IgD-negative memory B cell (primary cell): Measurements from ENCODE around the gene IL26. TPM values are rescaled to one million over a fixed set of nuclear protein-coding genes. Genes with fewer than 3 reads are reported as not detected.
A peak's percentile ranks its signal among the peaks of the same experiment; 100 is the strongest.
"Not testable (repeated sequence)": the region's sequence is repeated elsewhere in the genome, so short reads cannot be mapped to it uniquely, and the experiment has no call there.

ENCODE experiments used
- H3K27ac Mint-ChIP-seq, 3 donors: one replicate each; pipeline ENCODE4 v1.8.0; 2020 to 2022; ENCODE audit warnings: mild to moderate bottlenecking in 3 of 3, mixed read lengths in 3 of 3, moderate library complexity in 1 of 3
- H3K27me3 Mint-ChIP-seq: one replicate; pipeline ENCODE4 v1.8.0; 2021; ENCODE audit warnings: mixed read lengths
- H3K36me3 Mint-ChIP-seq: one replicate; pipeline ENCODE4 v1.8.0; 2020; ENCODE audit warnings: mild to moderate bottlenecking, mixed read lengths
- H3K4me1 Mint-ChIP-seq, 3 donors: one replicate each; pipeline ENCODE4 v1.8.0; 2020 to 2022; ENCODE audit warnings: mixed read lengths in 3 of 3, mild to moderate bottlenecking in 1 of 3
- H3K4me3 Mint-ChIP-seq, 4 donors: one replicate each; pipeline ENCODE4 v1.8.0; 2020 to 2022; ENCODE audit warnings: mild to moderate bottlenecking in 4 of 4, mixed read lengths in 4 of 4, moderate library complexity in 3 of 4
- H3K9me3 Mint-ChIP-seq, 3 donors: one replicate each; pipeline ENCODE4 v1.8.0; 2020 to 2021; ENCODE audit warnings: mixed read lengths in 3 of 3, mild to moderate bottlenecking in 1 of 3
- polyA plus RNA-seq: library from polyadenylated mRNA; unstranded; fragments of 300-500 nt; fragmentation: Illumina TruSeq; gene quantifications from one replicate; pipeline ENCODE4 v1.2.3, GENCODE V29; 2021

IL26 gene
- polyA plus RNA-seq, 1 donor from 2014 or later: not detected

GRCh38 chr12:68198507-68199086 is 27.0 kb downstream of the IL26 start:
- Mint-ChIP-seq H3K36me3 (peaks cover 5% of the 10 kb centered on the region), H3K27me3 (no peaks in the 10 kb centered on the region), H3K4me3 (no peak overlapping the region), H3K9me3 (peaks cover 0 to 2% (median 0%) of the 10 kb centered on the region in 3 donors), H3K4me1 (no peaks in the 10 kb centered on the region), H3K27ac (no peak overlapping the region)

- no peak overlapping the region for H3K4me3 Mint-ChIP-seq
- H3K27me3 Mint-ChIP-seq: peaks cover 19% of the 10 kb centered on the region
- peaks cover 0 to 2% (median 0%) of the 10 kb centered on the region in 3 donors for H3K9me3 Mint-ChIP-seq
- H3K27ac Mint-ChIP-seq: no peak overlapping the region
- H3K4me1 Mint-ChIP-seq: no peaks in the 10 kb centered on the region
- H3K36me3 Mint-ChIP-seq: peaks cover 6% of the 10 kb centered on the region
Measured at GRCh38 chr12:68190301-68190700, 35.3 kb downstream of the IL26 start.

GRCh38 chr12:68189821-68190242 is 35.8 kb downstream of the IL26 start:
- Mint-ChIP-seq H3K27me3 (peaks cover 19% of the 10 kb centered on the region), H3K9me3 (peaks cover 0 to 2% (median 0%) of the 10 kb centered on the region in 3 donors), H3K4me3 (no peak overlapping the region), H3K27ac (no peak overlapping the region), H3K36me3 (peaks cover 6% of the 10 kb centered on the region), H3K4me1 (no peaks in the 10 kb centered on the region)

- no peak overlapping the region for H3K4me3 Mint-ChIP-seq
- H3K36me3 Mint-ChIP-seq: peaks cover 5% of the 10 kb centered on the region
- H3K9me3 Mint-ChIP-seq: no peaks in the 10 kb centered on the region
- no peak overlapping the region for H3K27ac Mint-ChIP-seq
- peaks cover 18% of the 10 kb centered on the region for H3K27me3 Mint-ChIP-seq
- peaks cover 6 to 10% (median 7%) of the 10 kb centered on the region in 3 donors for H3K4me1 Mint-ChIP-seq
Measured at GRCh38 chr12:68185598-68185997, 40.0 kb downstream of the IL26 start.

GRCh38 chr12:68180792-68181744 is 44.5 kb downstream of the IL26 start:
- H3K4me1 Mint-ChIP-seq: peaks cover 10 to 17% (median 11%) of the 10 kb centered on the region in 3 donors
- H3K27me3 Mint-ChIP-seq: peaks cover 9% of the 10 kb centered on the region
- H3K27ac Mint-ChIP-seq: peak overlapping the region in 2 of 3 donors; percentile 4
- peaks cover 4% of the 10 kb centered on the region for H3K36me3 Mint-ChIP-seq
- no peaks in the 10 kb centered on the region for H3K9me3 Mint-ChIP-seq
- peak overlapping the region in 2 of 4 donors; percentile 33 to 63 for H3K4me3 Mint-ChIP-seq

GRCh38 chr12:68178774-68179439 is 46.7 kb downstream of the IL26 start:
- Mint-ChIP-seq H3K36me3 (peaks cover 2% of the 10 kb centered on the region), H3K27ac (no peak overlapping the region), H3K27me3 (peaks cover under 1% of the 10 kb centered on the region), H3K9me3 (peaks cover 0 to 2% (median 0%) of the 10 kb centered on the region in 3 donors), H3K4me1 (peaks cover 24 to 34% (median 25%) of the 10 kb centered on the region in 3 donors), H3K4me3 (no peak overlapping the region)

GRCh38 chr12:68178184-68178583 is 47.4 kb downstream of the IL26 start:
- Mint-ChIP-seq H3K27me3 (no peaks in the 10 kb centered on the region), H3K9me3 (peaks cover 0 to 2% (median 0%) of the 10 kb centered on the region in 3 donors), H3K4me1 (peaks cover 24 to 34% (median 25%) of the 10 kb centered on the region in 3 donors), H3K36me3 (peaks cover 2% of the 10 kb centered on the region), H3K4me3 (no peak overlapping the region), H3K27ac (no peak overlapping the region)

- peak overlapping the region in 1 of 3 donors; percentile 63 for H3K27ac Mint-ChIP-seq
- peaks cover 0 to 2% (median 0%) of the 10 kb centered on the region in 3 donors for H3K9me3 Mint-ChIP-seq
- H3K4me1 Mint-ChIP-seq: peaks cover 24 to 34% (median 25%) of the 10 kb centered on the region in 3 donors
- H3K4me3 Mint-ChIP-seq: no peak overlapping the region
- H3K27me3 Mint-ChIP-seq: no peaks in the 10 kb centered on the region
- H3K36me3 Mint-ChIP-seq: peaks cover 2% of the 10 kb centered on the region
Measured at GRCh38 chr12:68177562-68177961, 48.0 kb downstream of the IL26 start.

GRCh38 chr12:68176257-68176656 is 49.4 kb downstream of the IL26 start:
- H3K9me3 Mint-ChIP-seq: peaks cover 0 to 2% (median 0%) of the 10 kb centered on the region in 3 donors
- H3K27ac Mint-ChIP-seq: peak overlapping the region; percentile 80 to 94 (median 84)
- no peaks in the 10 kb centered on the region for H3K27me3 Mint-ChIP-seq
- H3K4me3 Mint-ChIP-seq: peak overlapping the region; percentile 68 to 88 (median 83)
- H3K36me3 Mint-ChIP-seq: peaks cover 2% of the 10 kb centered on the region
- peaks cover 24 to 29% (median 25%) of the 10 kb centered on the region in 3 donors for H3K4me1 Mint-ChIP-seq

- H3K9me3 Mint-ChIP-seq: peaks cover 0 to 2% (median 0%) of the 10 kb centered on the region in 3 donors
- no peaks in the 10 kb centered on the region for H3K27me3 Mint-ChIP-seq
- peaks cover 17 to 24% (median 19%) of the 10 kb centered on the region in 3 donors for H3K4me1 Mint-ChIP-seq
- no peaks in the 10 kb centered on the region for H3K36me3 Mint-ChIP-seq
- H3K4me3 Mint-ChIP-seq: peak overlapping the region; percentile 68 to 88 (median 83)
- H3K27ac Mint-ChIP-seq: peak overlapping the region; percentile 80 to 94 (median 84)
Measured at GRCh38 chr12:68175557-68176061, 50.0 kb downstream of the IL26 start.

GRCh38 chr12:68174761-68175160 is 50.8 kb downstream of the IL26 start:
- peaks cover 17 to 24% (median 19%) of the 10 kb centered on the region in 3 donors for H3K4me1 Mint-ChIP-seq
- H3K36me3 Mint-ChIP-seq, H3K9me3 Mint-ChIP-seq, H3K27me3 Mint-ChIP-seq: not testable (repeated sequence)
- H3K4me3 Mint-ChIP-seq: peak overlapping the region in 3 of 4 donors; percentile 79 to 88 (median 87)
- peak overlapping the region; percentile 80 to 94 (median 84) for H3K27ac Mint-ChIP-seq

- peaks cover 17 to 24% (median 19%) of the 10 kb centered on the region in 3 donors for H3K4me1 Mint-ChIP-seq
- peak overlapping the region in 1 of 4 donors; percentile 64 for H3K4me3 Mint-ChIP-seq
- no peaks in the 10 kb centered on the region for H3K36me3 Mint-ChIP-seq
- peaks cover 0 to 2% (median 0%) of the 10 kb centered on the region in 3 donors for H3K9me3 Mint-ChIP-seq
- peak overlapping the region in 1 of 3 donors; percentile 61 for H3K27ac Mint-ChIP-seq
- no peaks in the 10 kb centered on the region for H3K27me3 Mint-ChIP-seq
Measured at GRCh38 chr12:68173792-68174191, 51.8 kb downstream of the IL26 start.

GRCh38 chr12:68170726-68171125 is 54.9 kb downstream of the IL26 start:
- H3K4me1 Mint-ChIP-seq: peaks cover 10 to 13% (median 10%) of the 10 kb centered on the region in 3 donors
- H3K36me3 Mint-ChIP-seq: no peaks in the 10 kb centered on the region
- no peak overlapping the region for H3K4me3 Mint-ChIP-seq
- H3K27me3 Mint-ChIP-seq: no peaks in the 10 kb centered on the region
- peaks cover 0 to 2% (median 0%) of the 10 kb centered on the region in 3 donors for H3K9me3 Mint-ChIP-seq
- no peak overlapping the region for H3K27ac Mint-ChIP-seq

- H3K4me1 Mint-ChIP-seq: peaks cover 0 to 1% (median under 1%) of the 10 kb centered on the region in 3 donors
Measured at GRCh38 chr12:68169213-68169889, 56.3 kb downstream of the IL26 start.

More at GRCh38 chr12:68169213-68169889, 56.3 kb downstream of the IL26 start:
- no peak overlapping the region for H3K27ac Mint-ChIP-seq
- H3K4me3 Mint-ChIP-seq: no peak overlapping the region
- H3K36me3 Mint-ChIP-seq: no peaks in the 10 kb centered on the region
- H3K9me3 Mint-ChIP-seq: no peaks in the 10 kb centered on the region
- no peaks in the 10 kb centered on the region for H3K27me3 Mint-ChIP-seq
